Ishikawa (cell line): ENCODE results near the gene RNF2.

Experiments used
- CEBPB ChIP-seq: IDR thresholded peaks from 2 replicates; pipeline ENCODE4 v1.6.1; 2012
- CREB1 ChIP-seq: IDR thresholded peaks from 2 replicates; pipeline ENCODE4 v1.6.1; 2012; ENCODE audit warnings: low read depth
- EP300 ChIP-seq: IDR thresholded peaks from 2 replicates; pipeline ENCODE4 v1.6.1; 2012; ENCODE audit warnings: borderline replicate concordance
- NFIC ChIP-seq: IDR thresholded peaks from 2 replicates; pipeline ENCODE4 v1.6.1; 2012
- RAD21 ChIP-seq: IDR thresholded peaks from 2 replicates; pipeline ENCODE4 v1.6.1; 2012; ENCODE audit warnings: low read depth
- TCF12 ChIP-seq: IDR thresholded peaks from 2 replicates; pipeline ENCODE4 v1.6.1; 2012; ENCODE audit warnings: low read depth
- TEAD4 ChIP-seq: IDR thresholded peaks from 2 replicates; pipeline ENCODE4 v1.6.1; 2012
- ZBTB7A ChIP-seq: IDR thresholded peaks from 2 replicates; pipeline ENCODE4 v1.6.1; 2012; ENCODE audit warnings: low read depth

GRCh38 chr1:185129708-185130107 is 84.3 kb downstream of the RNF2 start:
- TF ChIP-seq NFIC = no peak
- TF ChIP-seq ZBTB7A = no peak
- TF ChIP-seq TCF12 = no peak
- no peak for TF ChIP-seq EP300
- TF ChIP-seq CEBPB = no peak
- TF ChIP-seq TEAD4 = no peak
- no peak for TF ChIP-seq RAD21
- TF ChIP-seq CREB1 = no peak
